HG02840 (cell line): ENCODE results near the gene CTIF.
A peak's percentile ranks its signal among the peaks of the same experiment; 100 is the strongest.

Experiments used
- ATAC-seq: cut with Tn5 transposase; IDR thresholded peaks from one replicate; pipeline ENCODE4 v1.9.1; 2021; ENCODE audit warnings: mild to moderate bottlenecking, moderate library complexity, moderate number of reproducible peaks; ENCODE audit not compliant: unreplicated experiment, low FRiP score

CTIF gene

DNA sequence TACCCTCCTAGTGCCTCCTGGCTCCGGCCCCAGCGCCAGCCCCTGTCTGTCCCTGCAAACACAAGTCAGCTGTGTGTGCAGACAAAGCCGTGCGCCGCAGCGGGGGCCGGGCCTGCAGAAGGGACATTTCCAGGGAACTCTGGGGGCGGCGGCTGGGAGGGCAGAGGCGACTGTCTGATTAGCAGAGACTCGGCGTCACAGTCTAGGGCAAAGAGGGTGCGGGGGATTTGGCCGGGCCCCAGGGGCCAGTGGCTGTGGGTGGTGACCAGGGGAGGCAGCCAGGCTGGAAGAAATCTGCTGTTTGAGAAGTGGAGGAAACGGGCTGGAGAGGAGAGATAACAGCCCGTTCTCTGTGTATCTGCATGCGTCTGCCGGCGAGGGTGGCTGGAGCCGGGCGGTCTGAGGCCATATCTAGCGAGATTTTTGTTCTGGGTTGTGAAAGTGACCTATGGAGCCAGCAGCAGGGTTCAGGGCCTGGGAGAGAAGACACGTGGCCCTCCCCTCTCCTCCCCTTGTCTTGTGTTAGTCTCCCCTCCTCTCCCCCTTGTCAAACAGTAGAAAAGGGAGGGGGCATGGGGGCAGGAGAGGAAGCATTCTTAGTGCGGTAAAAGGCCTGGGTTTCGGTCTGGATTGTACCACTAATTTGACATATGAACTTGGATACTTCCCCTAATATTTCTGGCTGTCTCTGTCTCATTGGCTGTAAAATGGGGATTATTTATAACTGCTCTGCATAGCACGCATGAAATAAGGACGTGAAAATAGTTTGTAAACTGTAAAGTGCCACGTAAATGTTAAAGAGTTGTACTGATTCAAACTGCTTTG is 242.5 kb downstream of the CTIF start:
- no peak for ATAC-seq

DNA sequence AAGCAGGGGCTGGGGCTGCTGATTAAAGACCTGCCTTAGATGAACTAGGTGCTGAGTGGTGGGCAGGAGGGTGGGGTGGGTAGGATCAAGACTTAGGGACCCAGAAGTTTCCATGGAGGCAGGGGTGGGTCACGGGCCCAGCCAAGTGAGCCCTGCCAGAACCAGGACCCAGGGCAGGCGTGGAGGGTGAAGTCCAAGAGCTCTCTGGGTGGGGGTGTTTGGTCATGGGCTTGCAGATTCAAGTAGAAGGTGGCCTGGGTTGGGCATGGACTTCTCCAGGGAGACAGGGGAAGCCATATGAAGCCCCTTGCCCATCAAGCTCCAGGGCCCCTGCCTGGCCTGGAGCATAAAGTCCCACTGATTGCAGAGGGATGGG is 243.1 kb downstream of the CTIF start:
- ATAC-seq = no peak

DNA sequence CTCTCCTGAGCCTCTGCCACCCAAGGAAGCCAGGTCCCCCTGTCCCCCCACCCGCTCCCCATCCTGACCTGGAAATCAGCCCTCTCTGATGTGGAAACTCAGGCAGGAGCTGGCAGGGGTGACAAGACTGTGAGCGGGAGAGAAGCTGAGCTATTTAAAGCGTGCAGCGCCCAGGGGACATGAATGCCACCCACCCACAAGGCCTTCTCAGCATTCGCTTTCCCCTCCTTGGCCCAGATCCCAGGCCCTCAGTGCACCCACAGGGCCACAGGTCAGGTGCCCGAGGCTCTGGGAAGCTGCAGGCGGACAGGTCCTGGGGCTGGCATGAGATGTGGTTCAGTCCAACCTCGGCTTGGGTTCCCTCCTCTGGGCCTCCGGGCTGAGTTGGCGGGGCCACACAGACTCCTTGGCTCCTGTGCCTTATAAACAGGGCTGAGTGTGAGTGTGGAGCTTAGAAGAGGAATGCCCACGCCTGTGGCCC is 243.6 kb downstream of the CTIF start:
- ATAC-seq = no peak

DNA sequence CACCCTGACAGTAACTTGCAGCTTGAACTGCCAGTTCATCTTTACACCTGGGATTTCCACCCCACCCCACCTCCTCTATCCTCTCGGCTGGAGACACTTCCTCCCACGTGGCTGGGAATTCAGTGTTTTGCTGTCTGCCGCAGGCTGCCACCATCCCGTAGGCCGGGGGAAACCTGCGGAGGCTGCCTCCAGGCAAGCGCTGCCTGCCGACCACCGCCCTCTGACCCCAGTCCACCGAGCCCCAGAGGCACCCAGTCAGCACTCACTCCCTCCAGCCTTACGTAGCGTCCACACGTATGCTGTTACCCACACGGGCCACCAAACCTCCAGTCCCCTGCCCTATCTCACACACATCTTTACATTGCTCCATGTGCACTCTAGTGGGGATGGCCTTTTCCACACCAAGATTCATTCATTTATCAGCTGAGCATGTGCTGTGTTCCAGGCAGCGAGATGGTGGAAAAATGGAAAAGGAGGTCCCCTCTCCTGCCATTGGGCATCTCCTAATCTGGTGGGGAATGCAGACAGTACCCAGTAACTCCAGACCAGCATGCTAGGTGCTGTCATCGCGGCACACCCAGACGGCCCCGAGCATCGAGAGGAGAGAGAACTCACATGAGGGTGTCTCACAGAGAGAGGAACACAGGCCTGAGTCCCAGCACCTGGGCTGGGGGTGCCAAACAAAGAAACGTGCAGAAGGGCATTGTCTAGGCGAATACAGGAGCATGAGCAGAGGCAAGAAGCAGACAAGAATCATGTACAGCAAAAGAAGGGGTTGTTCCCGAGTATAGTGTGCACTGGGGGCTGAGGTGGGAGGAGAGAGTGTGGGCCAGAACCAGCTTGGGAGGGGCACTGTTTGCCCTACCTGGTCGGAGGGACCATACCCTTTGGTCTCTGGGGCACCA is 245.0 kb downstream of the CTIF start:
- no peak for ATAC-seq

DNA sequence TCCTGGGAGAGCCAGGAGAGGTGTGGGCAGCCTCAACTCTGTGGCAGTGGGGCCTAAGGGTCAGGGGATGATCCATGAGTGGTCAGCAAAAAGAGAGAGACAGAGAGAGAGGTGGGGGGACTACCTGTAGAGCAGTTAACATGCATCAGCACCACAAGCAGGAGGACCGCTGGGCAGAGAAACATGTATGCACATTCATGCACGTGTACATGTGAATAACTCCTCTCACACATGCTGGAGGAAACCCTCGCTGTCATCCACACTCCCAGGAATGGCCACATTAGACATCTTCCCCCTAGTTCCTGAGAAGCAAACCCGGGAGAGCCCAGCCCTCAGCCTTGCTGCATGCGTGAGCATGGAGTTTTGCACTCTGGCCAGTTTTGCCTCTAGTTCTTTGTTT is 245.8 kb downstream of the CTIF start:
- peak; percentile 19 for ATAC-seq

DNA sequence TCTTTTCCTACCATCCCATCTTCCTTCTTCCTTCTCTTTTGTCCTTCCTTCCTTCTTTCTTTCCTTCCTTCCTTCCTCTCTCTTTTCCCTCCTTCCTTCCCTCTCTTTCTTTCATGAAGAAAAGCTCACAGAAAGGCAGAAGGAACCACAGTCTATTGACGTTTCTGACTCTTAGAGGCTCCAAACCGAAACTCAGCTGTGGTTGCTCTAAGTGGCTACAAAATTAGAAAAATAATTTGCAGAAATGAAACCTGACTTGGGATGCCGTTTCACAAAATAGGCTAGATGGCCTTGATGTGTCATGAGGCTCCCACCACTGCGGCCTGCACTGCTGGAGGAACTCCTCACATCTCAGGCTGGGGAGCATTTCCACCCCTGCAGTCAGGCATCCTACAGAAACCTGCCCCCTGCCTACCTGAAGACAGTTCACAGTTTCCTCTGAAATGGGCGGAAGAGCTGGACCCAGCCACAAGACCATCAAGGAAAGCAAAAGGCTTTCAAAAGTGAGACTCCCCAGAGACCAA is 246.3 kb downstream of the CTIF start:
- peak; percentile 81 for ATAC-seq

DNA sequence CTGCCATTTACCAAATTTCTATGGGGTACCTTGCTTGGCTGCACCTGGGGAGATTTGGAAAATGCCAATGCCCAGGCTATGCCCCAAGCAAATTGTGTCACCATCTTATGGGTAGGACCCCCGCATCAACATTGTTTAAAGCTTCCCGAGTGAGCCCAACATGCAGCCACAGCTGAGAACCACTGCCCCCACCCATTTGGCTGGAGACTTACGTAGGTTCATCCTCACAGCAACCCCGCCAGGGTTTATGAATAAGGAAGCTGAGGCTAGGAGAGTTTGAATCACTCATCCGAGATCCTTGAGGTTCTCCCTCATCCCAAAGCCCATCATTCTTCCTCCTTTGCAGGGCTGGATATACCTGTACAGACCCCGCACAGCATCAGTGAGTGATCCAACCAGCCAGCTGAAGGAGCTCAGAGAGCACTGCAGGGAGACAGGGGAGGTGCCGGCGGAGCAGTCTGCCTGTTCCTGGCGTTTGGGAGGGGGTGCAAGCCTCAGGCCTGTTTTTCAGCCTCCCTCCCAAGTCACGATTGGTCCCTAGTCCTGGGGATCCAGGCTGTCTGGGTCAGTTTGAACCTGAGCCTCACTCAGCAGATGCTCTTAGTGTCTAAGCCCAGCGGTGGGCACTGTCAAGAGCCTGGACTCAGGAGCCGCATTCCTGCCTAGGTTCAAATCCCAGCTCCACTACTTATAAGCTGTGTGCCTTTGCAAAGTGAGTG is 247.1 kb downstream of the CTIF start:
- ATAC-seq = no peak

DNA sequence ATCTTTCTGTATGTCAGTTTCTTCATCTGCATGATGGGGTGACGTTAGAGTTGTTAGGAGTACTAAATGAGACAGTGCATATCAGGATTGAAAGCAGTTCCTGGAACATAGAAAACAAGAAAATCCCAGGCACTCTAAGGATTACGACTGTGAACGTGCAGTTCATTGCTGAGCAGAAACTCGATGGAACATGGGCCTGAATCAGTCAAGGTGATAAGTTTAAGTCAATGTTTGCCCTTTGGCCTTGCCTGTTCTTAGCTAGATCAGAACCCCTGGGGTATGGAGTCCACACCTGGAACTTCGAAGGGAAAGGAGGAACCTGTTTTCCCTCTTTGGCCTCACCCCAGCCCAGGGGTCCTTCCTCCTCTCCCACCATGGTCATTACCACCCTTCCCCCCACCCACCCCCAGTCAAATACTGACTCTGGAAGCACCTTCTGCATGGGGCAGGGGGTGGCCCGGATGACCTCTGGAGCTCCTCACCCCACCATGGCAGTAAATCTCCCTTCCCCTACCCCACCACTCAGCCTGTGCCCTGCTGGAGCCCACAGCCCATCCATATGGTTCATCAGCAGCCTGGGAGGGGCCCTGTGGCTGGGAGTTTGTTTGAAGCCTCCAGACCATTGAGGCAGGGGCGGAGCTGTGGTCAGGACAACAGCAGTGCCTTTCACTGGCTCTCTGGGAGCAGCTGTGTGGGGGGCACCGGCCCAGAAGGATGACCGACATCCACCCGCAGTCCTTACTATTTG is 247.8 kb downstream of the CTIF start:
- ATAC-seq = no peak

DNA sequence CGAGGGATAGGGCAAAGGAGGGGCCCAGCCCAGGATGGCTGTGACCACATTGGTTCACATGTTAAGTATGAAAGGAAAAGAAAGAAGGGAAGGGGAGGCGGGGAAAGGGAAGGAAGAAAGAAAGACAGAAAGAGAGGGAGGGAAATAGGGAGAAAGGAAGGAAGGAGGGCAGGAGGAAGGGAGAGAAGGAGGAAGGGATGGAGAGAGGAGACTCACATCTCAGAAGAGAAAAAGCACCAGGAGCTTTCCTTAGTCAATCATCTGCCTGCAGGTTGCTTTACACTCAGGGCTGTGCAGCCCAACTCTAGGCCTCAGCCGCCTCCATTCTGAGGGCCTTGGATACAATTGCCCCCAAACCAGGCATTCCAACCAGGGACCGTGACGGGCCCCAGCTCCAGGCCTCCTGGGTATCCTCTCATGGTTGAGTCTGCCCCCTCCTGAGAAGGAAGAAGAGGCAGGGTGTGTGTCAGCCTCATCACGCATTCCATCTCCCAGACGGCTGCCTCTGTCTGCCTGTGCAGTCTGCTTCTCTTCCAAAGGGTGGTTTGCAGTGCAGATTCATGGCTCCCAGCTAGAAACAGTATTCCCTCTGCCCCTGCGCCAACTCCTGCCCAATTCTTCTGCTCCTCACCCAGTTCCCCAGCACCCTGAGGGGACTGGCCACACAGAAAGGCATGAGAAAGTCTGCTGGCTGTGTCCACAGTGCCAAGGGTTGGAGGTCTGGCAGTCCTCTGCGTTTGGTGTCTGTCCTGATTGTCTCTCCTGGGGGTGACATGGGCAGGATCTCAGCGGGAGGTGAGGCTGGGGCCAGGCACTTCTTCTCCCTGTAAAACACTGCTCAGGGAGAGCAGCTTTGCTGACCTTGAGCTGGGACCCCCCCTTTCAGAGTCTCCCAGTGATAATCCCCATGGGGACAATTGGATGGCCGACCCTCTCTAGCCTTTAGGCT is 248.6 kb downstream of the CTIF start:
- no peak for ATAC-seq

DNA sequence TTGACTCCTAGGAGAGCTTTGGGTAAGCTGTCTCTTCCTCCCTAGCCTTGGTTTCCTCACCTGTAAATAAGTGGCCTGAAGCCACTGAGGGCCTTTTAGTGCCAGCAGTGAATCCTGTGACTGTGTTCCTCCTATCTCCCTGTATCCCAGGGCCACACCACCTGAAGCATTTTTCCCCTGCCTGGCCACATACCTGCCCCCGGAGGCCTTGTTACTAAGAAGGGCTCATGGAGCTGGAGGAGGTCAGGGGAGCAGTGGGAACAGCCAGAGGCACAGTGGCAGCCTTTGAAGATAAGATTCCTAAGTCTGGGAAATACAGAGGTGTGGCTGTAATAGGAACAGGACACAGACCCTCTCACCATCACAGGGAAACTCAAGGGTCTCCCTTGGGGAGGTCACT is 249.5 kb downstream of the CTIF start:
- no peak for ATAC-seq

DNA sequence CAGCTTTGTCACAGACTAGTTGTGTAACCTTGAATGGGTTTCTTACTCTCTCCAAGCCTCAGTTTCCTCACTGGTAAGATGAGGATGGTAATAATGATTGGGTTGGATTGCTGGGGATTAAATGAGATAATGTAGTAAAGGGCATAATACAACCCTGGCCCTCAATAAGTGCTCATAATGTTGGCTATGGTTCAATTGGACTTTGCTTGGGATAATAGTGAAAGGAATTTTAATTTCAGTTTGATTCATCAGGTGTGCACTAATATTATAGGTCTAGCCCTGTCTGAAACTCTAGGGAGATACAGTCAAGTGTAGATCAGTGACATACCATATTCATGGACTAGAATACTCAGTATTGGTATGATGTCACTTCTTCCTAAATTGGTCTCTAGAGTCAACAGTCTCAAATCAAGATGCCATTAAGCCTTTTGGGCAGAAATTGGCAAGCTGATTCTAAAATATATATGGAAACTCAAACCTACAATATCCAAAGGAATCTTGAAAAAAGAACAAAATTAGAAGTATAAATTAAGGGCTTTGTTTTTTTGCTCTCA is 250.5 kb downstream of the CTIF start:
- no peak for ATAC-seq

DNA sequence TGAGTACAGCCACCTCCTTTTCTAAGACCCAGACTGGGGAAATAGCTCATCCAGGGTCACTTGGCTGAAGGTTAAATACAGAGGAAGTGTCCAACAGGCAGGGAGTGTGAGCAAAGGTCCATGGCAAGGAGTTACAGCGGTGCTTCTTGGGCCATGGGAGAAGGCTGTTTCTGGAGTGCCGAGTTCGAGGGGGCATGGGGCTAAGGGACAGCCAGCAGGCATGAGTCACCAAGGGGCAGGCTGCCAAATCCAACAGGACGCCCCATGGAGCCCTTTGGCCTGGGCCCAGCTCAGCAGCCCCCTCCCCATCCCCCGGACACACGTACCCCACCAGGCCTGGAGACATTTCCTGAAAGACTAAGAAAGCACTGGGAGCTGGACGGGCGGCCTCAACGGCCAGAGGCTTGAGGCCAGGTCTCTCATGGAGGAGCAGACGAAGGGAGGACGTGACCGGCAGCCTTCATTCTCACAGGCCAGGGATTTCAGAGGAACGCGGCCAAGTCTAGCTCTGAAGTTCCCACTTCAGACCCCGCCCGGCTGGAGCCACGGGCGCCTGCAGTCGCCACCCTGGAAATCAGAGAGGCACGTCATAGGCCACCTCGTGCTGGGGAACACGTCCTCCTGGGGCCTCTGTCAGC is 251.5 kb downstream of the CTIF start:
- ATAC-seq = no peak

DNA sequence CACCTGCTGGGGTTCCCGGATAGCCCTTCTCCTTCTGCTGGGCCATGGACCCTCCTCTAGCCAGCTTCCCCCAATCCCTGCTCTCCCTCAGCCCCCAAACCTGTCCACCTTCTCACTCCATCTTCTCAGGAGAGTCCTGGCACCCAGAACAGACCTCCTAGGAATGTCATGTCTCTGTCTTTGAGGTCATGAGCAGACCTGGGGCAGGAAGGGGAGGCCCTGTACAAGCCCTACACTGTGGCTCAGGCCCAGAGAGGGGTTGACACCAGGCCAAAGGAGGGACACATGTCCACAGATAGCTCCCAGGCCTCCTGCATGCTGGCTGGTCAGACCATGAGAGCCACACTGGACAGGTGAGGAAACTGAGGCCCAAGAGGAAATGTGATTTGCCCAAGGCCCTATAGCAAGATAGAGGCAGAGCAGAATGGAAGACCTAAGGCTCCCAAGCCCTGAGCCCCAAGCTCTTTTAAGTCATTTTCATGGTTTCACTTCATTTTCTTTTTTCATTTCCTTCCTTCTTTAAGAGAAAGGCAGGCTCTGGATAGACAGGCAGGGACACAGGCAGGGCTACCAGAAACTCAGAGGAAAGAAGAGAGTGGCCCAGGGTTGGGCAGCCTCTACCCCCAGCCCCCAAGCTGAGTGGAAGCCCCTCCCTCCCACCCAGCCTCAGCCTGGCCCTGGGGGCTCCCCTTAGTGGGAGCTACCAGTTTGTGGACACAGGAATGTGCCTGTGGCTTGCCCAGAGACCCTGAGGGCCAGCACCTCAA is 252.2 kb downstream of the CTIF start:
- no peak for ATAC-seq

DNA sequence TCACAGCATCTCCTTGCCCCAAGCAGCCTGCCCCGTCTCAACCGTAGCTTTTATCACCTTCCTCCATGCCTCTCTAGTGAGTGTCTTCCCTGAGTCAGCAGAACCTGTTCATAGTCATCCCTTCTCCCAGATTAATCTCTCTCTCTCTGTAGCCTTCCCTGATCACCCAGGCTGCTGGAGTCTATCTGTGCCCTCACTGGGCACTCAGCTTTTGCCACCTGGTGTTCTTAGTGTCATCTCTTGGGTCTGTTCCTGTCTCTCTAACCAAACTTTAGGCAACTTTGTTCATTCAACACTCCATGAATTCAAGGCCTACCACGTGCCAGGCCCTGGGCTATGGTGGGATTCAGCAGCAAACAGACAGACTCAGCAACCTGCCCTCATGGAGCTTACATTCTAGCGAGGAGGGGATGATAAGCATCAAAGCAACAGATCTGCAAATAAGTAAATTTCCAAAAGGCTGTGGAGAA is 252.8 kb downstream of the CTIF start:
- ATAC-seq = no peak

DNA sequence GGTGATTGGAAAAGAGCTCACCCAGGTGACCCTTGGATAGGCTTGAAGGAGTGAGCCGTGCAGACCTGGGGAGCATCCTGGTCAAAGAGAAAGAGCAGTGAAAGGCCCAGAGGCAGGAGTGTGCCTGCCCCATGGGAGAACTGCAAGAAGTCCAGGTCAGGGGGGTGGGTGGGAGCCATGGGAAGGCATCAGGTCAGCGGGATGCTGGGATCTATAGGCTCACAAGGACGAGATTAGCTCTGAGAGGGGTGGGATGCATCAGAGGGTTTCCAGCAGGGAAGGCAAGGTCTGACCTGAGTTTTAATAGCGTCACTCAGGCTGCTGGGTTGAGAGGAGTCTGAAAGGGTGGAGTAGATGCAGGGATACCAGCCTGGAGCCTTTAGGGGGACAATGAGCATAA is 253.3 kb downstream of the CTIF start:
- no peak for ATAC-seq

DNA sequence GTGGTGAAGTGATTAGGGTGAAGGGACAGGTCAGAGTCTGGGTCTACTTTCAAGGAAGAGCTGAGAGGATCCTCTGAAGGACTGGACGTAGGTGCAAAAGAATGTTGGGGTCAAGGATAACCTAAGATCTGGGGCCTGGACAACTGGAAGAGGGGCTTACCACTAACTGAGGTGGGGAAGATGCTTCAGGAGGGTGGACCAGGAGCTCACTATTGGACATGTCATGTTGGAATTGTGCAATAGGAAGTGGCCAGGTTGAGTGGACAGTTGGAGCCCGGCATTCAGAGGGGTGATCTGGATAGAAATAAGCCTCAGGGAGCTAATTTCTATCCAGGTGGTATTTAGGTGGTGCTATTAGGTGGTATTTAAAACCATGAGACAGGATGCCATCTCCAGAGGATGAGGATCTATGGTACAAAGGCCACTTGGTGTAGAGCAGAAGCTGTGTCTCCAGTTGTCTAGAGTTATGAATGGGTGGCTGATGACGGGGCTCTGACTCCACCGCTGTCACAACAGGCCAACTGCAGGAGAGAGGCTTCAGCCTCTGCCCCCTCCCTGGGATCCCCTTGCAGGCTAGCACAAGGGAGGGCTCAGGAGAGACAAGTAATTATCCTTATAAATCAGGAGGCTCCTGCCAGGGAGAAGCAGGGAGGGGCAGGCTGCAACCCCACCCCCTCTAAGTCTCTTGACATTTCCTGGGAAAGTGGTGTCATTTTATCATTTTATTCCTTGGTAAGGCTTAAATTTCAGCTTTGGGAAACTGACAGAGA is 254.0 kb downstream of the CTIF start:
- ATAC-seq = no peak
